Endothelial cell of umbilical vein (primary cell): ENCODE data around the gene FOXS1. TPM values are rescaled to one million over a fixed set of nuclear protein-coding genes. Genes with fewer than 3 reads are reported as not detected.

Source experiments
- BruUV-seq: library from RNA; stranded (reverse); fragments of 400-500 nt; replicated peaks from 2 replicates; lab custom pipeline; 2021; lab: Mats Ljungman, UMichigan
- CTCF ChIA-PET: fragments of 300-600, 350-600 bp; sonication (Branson Sonifier 250); formaldehyde crosslinking; loops from one replicate; lab custom pipeline; 2021; ENCODE audit warnings: antibody characterized with exemption, inconsistent platforms; lab: Charles Lee
- POLR2A ChIA-PET: fragments of 300-600, 350-600 bp; sonication (Branson Sonifier 250); formaldehyde crosslinking; loops from one replicate; lab custom pipeline; 2021; ENCODE audit warnings: antibody characterized with exemption, inconsistent platforms; lab: Charles Lee
- DNase-seq: peaks from one replicate; pipeline ENCODE4 v3.0.0-alpha.2; 2011; ENCODE audit warnings: low read depth, low spot score
- FAIRE-seq: peaks from 2 replicates; lab custom pipeline; 2011; peaks lifted over from hg19 to GRCh38; lab: Jason Lieb, UNC
- H2AFZ ChIP-seq: 2 replicates; pipeline ENCODE4 v1.6.0; 2012; ENCODE audit warnings: low read depth, low read length, control low read depth, inconsistent platforms
- H3K27ac ChIP-seq: 2 replicates; pipeline ENCODE4 v1.5.1; 2011; ENCODE audit warnings: low read depth, mild to moderate bottlenecking, control low read depth, low read length, moderate library complexity; ENCODE audit not compliant: insufficient read depth
- H3K27me3 ChIP-seq, 2 experiments: 2 replicates each; pipeline versions ENCODE4 v1.6.0 to v1.6.1; 2011; ENCODE audit warnings: low read length in 2 of 2, mixed read lengths in 1 of 2; ENCODE audit not compliant: control insufficient read depth in 2 of 2, insufficient read depth in 2 of 2
- H3K36me3 ChIP-seq, 2 experiments: 2 replicates in 1 of 2; 3 replicates in 1 of 2; pipeline ENCODE4 v1.5.1; 2011; ENCODE audit warnings: low read length in 2 of 2, mild to moderate bottlenecking in 1 of 2, moderate library complexity in 1 of 2; ENCODE audit not compliant: control insufficient read depth in 2 of 2, insufficient read depth in 2 of 2; ENCODE audit errors: extremely low read depth in 1 of 2
- H3K4me1 ChIP-seq: 3 replicates; pipeline ENCODE4 v1.5.1; 2011; ENCODE audit warnings: mild to moderate bottlenecking, low read length; ENCODE audit not compliant: control insufficient read depth, insufficient read depth; ENCODE audit errors: extremely low read depth
- H3K4me2 ChIP-seq: 2 replicates; pipeline ENCODE4 v1.6.1; 2011; ENCODE audit warnings: low read length, control low read depth, mixed read lengths; ENCODE audit not compliant: insufficient read depth
- H3K4me3 ChIP-seq, 3 experiments: fragments of 200-600 bp in 1 of 3; sonication (generic), shearing (Covaris generic) in 1 of 3; replicated peaks in 1 of 3; 2 replicates each; pipeline ENCODE4 v1.5.1; 2011 to 2016; ENCODE audit warnings: control low read depth in 3 of 3, low read length in 3 of 3, mild to moderate bottlenecking in 2 of 3, inconsistent platforms in 1 of 3, low read depth in 1 of 3, moderate library complexity in 1 of 3; ENCODE audit not compliant: insufficient read depth in 1 of 3
- H3K79me2 ChIP-seq: 2 replicates; pipeline ENCODE4 v1.6.0; 2012; ENCODE audit warnings: low read length, inconsistent platforms; ENCODE audit not compliant: control insufficient read depth, insufficient read depth
- H3K9ac ChIP-seq: replicated peaks from 2 replicates; pipeline ENCODE3; 2011; ENCODE audit warnings: low read length, control low read depth; ENCODE audit not compliant: insufficient read depth; ENCODE audit errors: extremely low read depth
- H3K9me1 ChIP-seq: replicated peaks from 3 replicates; pipeline ENCODE4 v1.6.0; 2011; ENCODE audit warnings: mild to moderate bottlenecking, low read length; ENCODE audit not compliant: control insufficient read depth, insufficient read depth; ENCODE audit errors: extremely low read depth
- H3K9me3 ChIP-seq: replicated peaks from 2 replicates; pipeline ENCODE4 v1.5.1; 2012; ENCODE audit warnings: low read length, inconsistent platforms; ENCODE audit not compliant: control insufficient read depth, insufficient read depth
- H4K20me1 ChIP-seq: replicated peaks from 2 replicates; pipeline ENCODE3; 2011; ENCODE audit warnings: mild to moderate bottlenecking, low read length; ENCODE audit not compliant: control insufficient read depth, insufficient read depth; ENCODE audit errors: extremely low read depth
- CTCF ChIP-seq, 2 donors: IDR thresholded peaks; 1 replicate in 1 of 2; 2 replicates in 1 of 2; pipeline ENCODE4 v1.5.1; 2011; ENCODE audit warnings: low read length in 2 of 2, mild to moderate bottlenecking in 2 of 2, moderate library complexity in 2 of 2, control low read depth in 1 of 2, inconsistent platforms in 1 of 2, low read depth in 1 of 2; ENCODE audit not compliant: insufficient read depth in 1 of 2; ENCODE audit errors: extremely low read depth in 1 of 2
- EZH2 ChIP-seq: IDR thresholded peaks from 2 replicates; pipeline ENCODE4 v1.6.1; 2012; ENCODE audit warnings: borderline replicate concordance, low read depth, mild to moderate bottlenecking, moderate library complexity, low read length, inconsistent platforms; ENCODE audit not compliant: severe bottlenecking
- FOS ChIP-seq: IDR thresholded peaks from 2 replicates; pipeline ENCODE4 v1.6.1; 2011; ENCODE audit warnings: mild to moderate bottlenecking, low read length, moderate library complexity, borderline replicate concordance; ENCODE audit not compliant: insufficient read depth
- GATA2 ChIP-seq: IDR thresholded peaks from 2 replicates; pipeline ENCODE4 v1.7.0; 2011; ENCODE audit warnings: low read depth, mild to moderate bottlenecking, moderate library complexity, mixed read lengths, low read length; ENCODE audit not compliant: insufficient read length, insufficient read depth
- JUN ChIP-seq: IDR thresholded peaks from 2 replicates; pipeline ENCODE4 v1.6.1; 2011; ENCODE audit warnings: borderline replicate concordance, low read depth; ENCODE audit not compliant: insufficient read length, insufficient read depth
- MAX ChIP-seq: IDR thresholded peaks from 2 replicates; pipeline ENCODE4 v1.6.1; 2011; ENCODE audit not compliant: insufficient read depth, insufficient read length
- MYC ChIP-seq: IDR thresholded peaks from one replicate; pipeline ENCODE4 v1.6.1; 2011; ENCODE audit warnings: mild to moderate bottlenecking, low read depth, low read length
- POLR2A ChIP-seq: IDR thresholded peaks from 2 replicates; pipeline ENCODE4 v1.6.1; 2012; ENCODE audit warnings: low read depth, mild to moderate bottlenecking, control low read depth, low read length
- POLR2AphosphoS5 ChIP-seq: IDR thresholded peaks from 2 replicates; pipeline ENCODE4 v1.6.1; 2012; ENCODE audit warnings: low read depth, mild to moderate bottlenecking, control low read depth, low read length, moderate library complexity; ENCODE audit not compliant: insufficient read depth
- dilution Hi-C: fragments of 300-500 bp; cut with MboI; formaldehyde crosslinking; loops from one replicate; pipeline ENCODE4 v1.15.0; 2019; ENCODE audit warnings: low sequenced_read_pairs; ENCODE audit not compliant: extremely low pct_ligation_motif_present
- intact Hi-C: fragments of 100-400 bp; cut with micrococcal nuclease; formaldehyde crosslinking; loops from one replicate; pipeline ENCODE4 v1.10.0; 2022
- polyA plus RNA-seq, 4 experiments: library from polyadenylated mRNA; depleted of rRNA in 3 of 4; stranded (reverse) in 3 of 4; unstranded in 1 of 4; fragments of >200 nt; gene quantifications; 2 replicates each; pipeline versions ENCODE4 v1.2.1 to v1.2.3, GENCODE V29; 2011 to 2012; ENCODE audit warnings: missing spikeins in 1 of 4
- total RNA-seq: library from RNA; stranded (reverse); gene quantifications from 2 replicates; pipeline ENCODE4 v1.2.3, GENCODE V29; 2021

The FOXS1 gene
- total and polyA plus RNA-seq, 2 donors (not counting 3 experiments of a cell fraction or from before 2014, with no cell fraction given), result 0.84 TPM; not detected in 1

GRCh38 chr20:31833130-31833930 lies 12.1 kb downstream of the FOXS1 start:
- H3K27ac ChIP-seq, result no peak overlapping the region
- intact Hi-C loops (loop anchor here (1.0 kb wide), 1 partner anchor 10 kb away; no protein-coding TSS in a partner anchor), dilution Hi-C loops (no loop called here)
- no TSS peak for BruUV-seq
- no peaks in the 10 kb centered on the region for H3K79me2 ChIP-seq
- H3K4me1 ChIP-seq, result peaks cover 37% of the 10 kb centered on the region
- H3K4me3 ChIP-seq, result no peak overlapping the region
- H4K20me1 ChIP-seq, result no peaks in the 10 kb centered on the region
- ChIA-PET POLR2A (no interaction called here), CTCF (interaction anchor here (1.0 to 25.3 kb wide), 5 partner anchors 10 to 199 kb away, joined by 4 to 619 read pairs (median 8); partner anchors contain the start of gene FOXS1)
- no peak overlapping the region for H3K9ac ChIP-seq
- FAIRE-seq, result peak; percentile 88
- no peak overlapping the region for H3K4me2 ChIP-seq
- no peaks in the 10 kb centered on the region for H3K27me3 ChIP-seq
- DNase-seq, result peak; percentile 67
- H3K9me1 ChIP-seq, result no peaks in the 10 kb centered on the region
- no peaks in the 10 kb centered on the region for H3K36me3 ChIP-seq
- no peak for TF ChIP-seq POLR2A
- peak; percentile 89 to 93 for TF ChIP-seq CTCF (IDR thresholded peaks at IDR 0.05; ENCODE audit: extremely low read depth in 1 of 2, insufficient read depth in 1 of 2, low read depth in 1 of 2, low read length in 2 of 2)
- no peaks in the 10 kb centered on the region for H3K9me3 ChIP-seq
- no peak overlapping the region for H2AFZ ChIP-seq

- POLR2A ChIA-PET, result no interaction called here
- no peaks in the 10 kb centered on the region for H3K9me3 ChIP-seq
- no TSS peak for BruUV-seq
- H3K4me3 ChIP-seq, result no peak overlapping the region
- H3K27ac ChIP-seq, result no peak overlapping the region
- no peaks in the 10 kb centered on the region for H3K27me3 ChIP-seq
- no peaks in the 10 kb centered on the region for H3K79me2 ChIP-seq
- peaks cover 22% of the 10 kb centered on the region for H3K4me1 ChIP-seq
- no peaks in the 10 kb centered on the region for H4K20me1 ChIP-seq
- no peak overlapping the region for H3K9ac ChIP-seq
- FAIRE-seq, result no peak
- dilution Hi-C loops (no loop called here), intact Hi-C loops (no loop called here)
- no peak for TF ChIP-seq MAX
- no peak for TF ChIP-seq FOS
- TF ChIP-seq CTCF (IDR thresholded peaks at IDR 0.05; ENCODE audit: extremely low read depth in 1 of 2, insufficient read depth in 1 of 2, low read depth in 1 of 2, low read length in 2 of 2), result no peak
- no peak for TF ChIP-seq JUN
- no peak for TF ChIP-seq EZH2
- TF ChIP-seq GATA2, result no peak
- no peak for TF ChIP-seq POLR2AphosphoS5
- no peak for TF ChIP-seq MYC
- TF ChIP-seq POLR2A, result no peak
- CTCF ChIA-PET, result interaction anchor here (25.3 kb wide), 1 partner anchor 18 kb away, joined by 619 read pairs; the partner anchor contains the start of gene FOXS1
- H3K4me2 ChIP-seq, result no peak overlapping the region
- H3K9me1 ChIP-seq, result no peaks in the 10 kb centered on the region
- H3K36me3 ChIP-seq, result no peaks in the 10 kb centered on the region
- H2AFZ ChIP-seq, result no peak overlapping the region
- no peak for DNase-seq
Observed at GRCh38 chr20:31831771-31832306, 13.6 kb downstream of the FOXS1 start.
